Renal cortex interstitium (tissue), 15 donors: ENCODE results near the gene TFDP1. TPM values are rescaled to one million over a fixed set of nuclear protein-coding genes. Genes with fewer than 3 reads are reported as not detected.
A peak's percentile ranks its signal among the peaks of the same experiment; 100 is the strongest.

ENCODE experiments used
- DNase-seq, 11 donors: peaks; one replicate each; pipeline ENCODE4 v3.0.0-alpha.2; 2013; ENCODE audit warnings: low read depth in 9 of 11, low spot score in 4 of 11; ENCODE audit errors: extremely low read depth in 1 of 11
- long read RNA-seq, 16 experiments: transcript quantifications; one replicate each; lab custom pipeline, GENCODE V29; 2026
- polyA plus RNA-seq, 3 donors: library from polyadenylated mRNA; unstranded; fragments of 120-200 nt; gene quantifications; one replicate each; pipeline ENCODE4 v1.2.1, GENCODE V29; 2013; ENCODE audit not compliant: insufficient read length in 3 of 3

The TFDP1 gene
- 10 to 100 TPM; 87.3 to 99.4 (median 92.3) TPM for polyA plus RNA-seq
- long read RNA-seq, donor 1, partial matches to known transcripts = 0 of 3 reads
- long read RNA-seq, donor 1, other reads (novel, unspliced or antisense) = 0 of 3 reads
- long read RNA-seq, donor 2, partial matches to known transcripts = 0 of 6 reads
- long read RNA-seq, donor 2, other reads (novel, unspliced or antisense) = 0 of 6 reads
- long read RNA-seq, donor 3, transcript TFDP1-204 (3 exons, 447 nt) = minor isoform, 8 of 30 reads
- long read RNA-seq, donor 3, transcript TFDP1-201 (12 exons, 2,648 nt) = major isoform, 10 of 30 reads
- long read RNA-seq, donor 3, partial matches to known transcripts = 7 of 30 reads
- long read RNA-seq, donor 3, other reads (novel, unspliced or antisense) = 5 of 30 reads
- long read RNA-seq, donor 4, transcript TFDP1-201 (12 exons, 2,648 nt) = major isoform, 7 of 10 reads
- long read RNA-seq, donor 4, partial matches to known transcripts = 0 of 10 reads
- long read RNA-seq, donor 4, other reads (novel, unspliced or antisense) = 0 of 10 reads
- long read RNA-seq, donor 5 = 0 reads
- long read RNA-seq, donor 6, partial matches to known transcripts = 0 of 5 reads
- long read RNA-seq, donor 6, other reads (novel, unspliced or antisense) = 0 of 5 reads
- long read RNA-seq, donor 7, partial matches to known transcripts = 6 of 18 reads
- long read RNA-seq, donor 7, other reads (novel, unspliced or antisense) = 6 of 18 reads
- long read RNA-seq, donor 8 = 0 reads
- long read RNA-seq, donor 9, transcript TFDP1-201 (12 exons, 2,648 nt) = major isoform, 7 of 9 reads
- long read RNA-seq, donor 9, partial matches to known transcripts = 0 of 9 reads
- long read RNA-seq, donor 9, other reads (novel, unspliced or antisense) = 0 of 9 reads
- long read RNA-seq, donor 10, partial matches to known transcripts = 0 of 7 reads
- long read RNA-seq, donor 10, other reads (novel, unspliced or antisense) = 0 of 7 reads
- long read RNA-seq, donor 11, transcript TFDP1-201 (12 exons, 2,648 nt) = minor isoform, 5 of 23 reads
- long read RNA-seq, donor 11, transcript TFDP1-204 (3 exons, 447 nt) = major isoform, 7 of 23 reads
- long read RNA-seq, donor 11, partial matches to known transcripts = 6 of 23 reads
- long read RNA-seq, donor 11, other reads (novel, unspliced or antisense) = 5 of 23 reads
- long read RNA-seq, donor 12, partial matches to known transcripts = 0 of 4 reads
- long read RNA-seq, donor 12, other reads (novel, unspliced or antisense) = 0 of 4 reads
- long read RNA-seq, donor 13 = 0 reads
- long read RNA-seq, donor 14, partial matches to known transcripts = 5 of 10 reads
- long read RNA-seq, donor 14, other reads (novel, unspliced or antisense) = 0 of 10 reads
- long read RNA-seq, donor 15, partial matches to known transcripts = 12 of 16 reads
- long read RNA-seq, donor 15, other reads (novel, unspliced or antisense) = 0 of 16 reads
- long read RNA-seq, donor 16, transcript TFDP1-201 (12 exons, 2,648 nt) = major isoform, 23 of 50 reads
- long read RNA-seq, donor 16, transcript TFDP1-204 (3 exons, 447 nt) = minor isoform, 6 of 50 reads
- long read RNA-seq, donor 16, partial matches to known transcripts = 13 of 50 reads
- long read RNA-seq, donor 16, other reads (novel, unspliced or antisense) = 7 of 50 reads

GRCh38 chr13:113584205-113584869 is at the start of gene TFDP1:
TFDP1 (plus strand) TSS chr13:113584753; CDS start chr13:113585838, 1,085 bp downstream.
- peak; percentile 58 to 82 (median 74) for DNase-seq

- DNase-seq = no peak
These were observed 49.2 kb upstream of the TFDP1 start for GRCh38 chr13:113535381-113535781.

- DNase-seq = no peak
These were observed 48.0 kb upstream of the TFDP1 start for GRCh38 chr13:113536461-113537110.

GRCh38 chr13:113537205-113537604 is 47.3 kb upstream of the TFDP1 start:
- no peak for DNase-seq

GRCh38 chr13:113537909-113538688 is 46.5 kb upstream of the TFDP1 start:
- DNase-seq = no peak

- no peak for DNase-seq
These were observed 45.9 kb upstream of the TFDP1 start for GRCh38 chr13:113538689-113539058.

- DNase-seq = no peak
These were observed 45.4 kb upstream of the TFDP1 start for GRCh38 chr13:113539176-113539575.

GRCh38 chr13:113539822-113540221 is 44.7 kb upstream of the TFDP1 start:
- no peak for DNase-seq

GRCh38 chr13:113540523-113540922 is 44.0 kb upstream of the TFDP1 start:
- no peak for DNase-seq

GRCh38 chr13:113542751-113543424 is 41.7 kb upstream of the TFDP1 start:
- no peak for DNase-seq

GRCh38 chr13:113544071-113544891 is 40.3 kb upstream of the TFDP1 start:
- DNase-seq = peak in 1 of 11 donors; percentile 61

GRCh38 chr13:113544896-113545295 is 39.7 kb upstream of the TFDP1 start:
- no peak for DNase-seq

- DNase-seq = peak in 3 of 11 donors; percentile 45 to 86 (median 73)
These were observed 39.1 kb upstream of the TFDP1 start for GRCh38 chr13:113545455-113545930.

GRCh38 chr13:113545931-113546516 is 38.5 kb upstream of the TFDP1 start:
- no peak for DNase-seq
